GM23338 (cell line): Measurements from ENCODE around the gene NCOA6. TPM values are rescaled to one million over a fixed set of nuclear protein-coding genes. Genes with fewer than 3 reads are reported as not detected.

Experiments used
- CREB1 ChIP-seq: fragments of 250-450 bp; sonication (Bioruptor Pico); IDR thresholded peaks from 2 replicates; pipeline ENCODE4 v1.5.0; 2020; ENCODE audit warnings: low read depth, mild to moderate bottlenecking, moderate library complexity
- ETS1 ChIP-seq: IDR thresholded peaks from 2 replicates; pipeline ENCODE4 v1.6.1; 2016; ENCODE audit warnings: antibody characterized with exemption
- EZH2phosphoT487 ChIP-seq: fragments of 200-600 bp; sonication (generic); IDR thresholded peaks from one replicate; pipeline ENCODE4 v1.8.1; 2018; ENCODE audit warnings: antibody characterized with exemption; ENCODE audit not compliant: unreplicated experiment
- JUNB ChIP-seq: IDR thresholded peaks from one replicate; pipeline ENCODE4 v1.6.1; 2016; ENCODE audit warnings: antibody characterized with exemption; ENCODE audit not compliant: unreplicated experiment
- REST ChIP-seq: IDR thresholded peaks from one replicate; pipeline ENCODE4 v1.6.1; 2018; ENCODE audit warnings: antibody characterized with exemption; ENCODE audit not compliant: unreplicated experiment
- STAT1 ChIP-seq: IDR thresholded peaks from one replicate; pipeline ENCODE4 v1.6.1; 2016; ENCODE audit warnings: antibody characterized with exemption; ENCODE audit not compliant: unreplicated experiment
- ZNF331 ChIP-seq: fragments of 250-450 bp; sonication (Bioruptor Pico); IDR thresholded peaks from 2 replicates; pipeline ENCODE4 v1.5.0; 2020; ENCODE audit warnings: low read depth, mild to moderate bottlenecking, moderate library complexity
- ZNF462 ChIP-seq: fragments of 250-450 bp; sonication (Bioruptor Pico); IDR thresholded peaks from 2 replicates; pipeline ENCODE4 v1.5.0; 2020; ENCODE audit warnings: mild to moderate bottlenecking, moderate library complexity
- polyA plus RNA-seq: library from polyadenylated mRNA; unstranded; fragments of >200 nt; fragmentation: Nextera tagmentation; extraction: Ambion mirVana; gene quantifications from 2 replicates; pipeline ENCODE4 v1.2.1, GENCODE V29; 2016
- total RNA-seq: library from RNA; depleted of rRNA; stranded (reverse); fragments of >200 nt; shearing (Covaris generic); gene quantifications from 2 replicates; pipeline ENCODE4 v1.2.3, GENCODE V29; 2014

The NCOA6 gene
- total and polyA plus RNA-seq, 2 experiments from 2014 or later: 10.6 to 17.4 TPM

GRCh38 chr20:34744340-34744739 lies 81.1 kb downstream of the NCOA6 start (continued):
- TF ChIP-seq ZNF462 (CRISPR knock-in tag) (no peak), ETS1 (no peak), STAT1 (no peak), EZH2phosphoT487 (no peak), CREB1 (CRISPR knock-in tag) (no peak), ZNF331 (CRISPR knock-in tag) (no peak), REST (no peak), JUNB (no peak)
